ENCODE results near the gene METTL26. TPM values are rescaled to one million over a fixed set of nuclear protein-coding genes. Genes with fewer than 3 reads are reported as not detected.
A peak's percentile ranks its signal among the peaks of the same experiment; 100 is the strongest.

The METTL26 gene
- total RNA-seq, 1 experiment from 2014 or later: 115 TPM

GRCh38 chr16:667780-668518 lies 31.8 kb upstream of the METTL26 start, which contains the start of gene RHOT2:
Gene RHOT2 (plus strand): TSS chr16:668132. CDS start chr16:668200, 68 bp downstream.
- H3K36me3 Mint-ChIP-seq: peaks cover 10% of the 10 kb centered on the region
- H3K27me3 Mint-ChIP-seq (ENCODE audit: low read depth): no peaks in the 10 kb centered on the region
- no peaks in the 10 kb centered on the region for H3K4me1 Mint-ChIP-seq
- peak within 1 kb of the TSS; percentile 86 for H3K27ac Mint-ChIP-seq
- CTCF ChIA-PET: interaction anchor here (0.6 to 3.0 kb wide), 23 partner anchors 8 to 297 kb away, joined by 3 to 21 read pairs (median 4); partner anchors contain the start of genes ANTKMT, CIAO3, JMJD8 and RAB40C
- DNase-seq (ENCODE audit: low spot score): peak; percentile 93
- POLR2A ChIA-PET: interaction anchor here (1.0 to 1.8 kb wide), 2 partner anchors 30 to 52 kb away, joined by 3 to 6 read pairs; no protein-coding TSS in a partner anchor
- H3K4me3 Mint-ChIP-seq: peak within 1 kb of the TSS; percentile 65
- ATAC-seq: peak; percentile 95
- no peaks in the 10 kb centered on the region for H3K9me3 Mint-ChIP-seq
- no peak for TF ChIP-seq SMAD3 (CRISPR knock-in tag; IDR thresholded peaks at IDR 0.05; ENCODE audit: borderline replicate concordance)
- TF ChIP-seq ATF2 (CRISPR knock-in tag; IDR thresholded peaks at IDR 0.05; ENCODE audit: borderline replicate concordance, low read depth): no peak
- no peak for TF ChIP-seq GRHL2 (CRISPR knock-in tag; IDR thresholded peaks at IDR 0.05; ENCODE audit: insufficient replicate concordance, severe bottlenecking)
- no peak for TF ChIP-seq ZNF416 (CRISPR knock-in tag; IDR thresholded peaks at IDR 0.05)
- no peak for TF ChIP-seq ZNF512 (CRISPR knock-in tag; IDR thresholded peaks at IDR 0.05; ENCODE audit: borderline replicate concordance)
- peak; percentile 64; the same call in 1 of the 2 replicates for TF ChIP-seq RELA (CRISPR knock-in tag; IDR thresholded peaks at IDR 0.05; ENCODE audit: borderline replicate concordance)
- TF ChIP-seq PRDM15 (CRISPR knock-in tag; IDR thresholded peaks at IDR 0.05): no peak
- 0 out of 2 replicates have a peak, but pooled peaks have one; percentile 56 for TF ChIP-seq IRF1 (CRISPR knock-in tag; IDR thresholded peaks at IDR 0.05)
- TF ChIP-seq E2F4 (CRISPR knock-in tag; IDR thresholded peaks at IDR 0.05; ENCODE audit: borderline replicate concordance, low read depth): no peak
- TF ChIP-seq ZNF671 (CRISPR knock-in tag; IDR thresholded peaks at IDR 0.05): no peak
- TF ChIP-seq NFYB (CRISPR knock-in tag; conservative IDR thresholded peaks at IDR 0.05; ENCODE audit: low read depth): no peak
- no peak for TF ChIP-seq RORB (CRISPR knock-in tag; IDR thresholded peaks at IDR 0.05)
- TF ChIP-seq NR1H2 (CRISPR knock-in tag; IDR thresholded peaks at IDR 0.05): no peak
- no peak for TF ChIP-seq SOX15 (CRISPR knock-in tag; IDR thresholded peaks at IDR 0.05)
- TF ChIP-seq FOXK1 (CRISPR knock-in tag; IDR thresholded peaks at IDR 0.05): no peak; the same call in 1 of the 2 replicates
- TF ChIP-seq AR (CRISPR knock-in tag; IDR thresholded peaks at IDR 0.05): no peak
- no peak for TF ChIP-seq IRF2 (CRISPR knock-in tag; IDR thresholded peaks at IDR 0.05; ENCODE audit: borderline replicate concordance, low read depth)
- peak; percentile 81; the same call in 1 of the 2 replicates for TF ChIP-seq TEAD1 (CRISPR knock-in tag; IDR thresholded peaks at IDR 0.05)
- no peak; the same call in 1 of the 2 replicates for TF ChIP-seq ZNF219 (CRISPR knock-in tag; IDR thresholded peaks at IDR 0.05; ENCODE audit: borderline replicate concordance)
- no peak; the same call in 1 of the 2 replicates for TF ChIP-seq ZNF232 (CRISPR knock-in tag; IDR thresholded peaks at IDR 0.05)
- TF ChIP-seq CREM (CRISPR knock-in tag; IDR thresholded peaks at IDR 0.05): peak; percentile 89
- TF ChIP-seq CREB1 (CRISPR knock-in tag; IDR thresholded peaks at IDR 0.05): no peak
- no peak for TF ChIP-seq ATF6 (CRISPR knock-in tag; IDR thresholded peaks at IDR 0.05)

Data from WTC11 (cell line).